GM06990 (cell line): ENCODE results near the gene KLHL3.

Experiments used
- DNase-seq: peaks from one replicate; pipeline ENCODE4 v3.0.0-alpha.2; 2011; ENCODE audit not compliant: insufficient read length; ENCODE audit errors: extremely low read depth
- H3K27me3 ChIP-seq: replicated peaks from 2 replicates; pipeline ENCODE4 v1.6.0; 2011; ENCODE audit warnings: low read length; ENCODE audit not compliant: control insufficient read depth, insufficient read depth
- H3K36me3 ChIP-seq: 2 replicates; pipeline ENCODE4 v1.5.1; 2011; ENCODE audit warnings: low read length; ENCODE audit not compliant: control insufficient read depth, insufficient read depth
- H3K4me3 ChIP-seq: replicated peaks from 2 replicates; pipeline ENCODE4 v1.5.1; 2011; ENCODE audit warnings: low read depth, mild to moderate bottlenecking, control low read depth, low read length
- CTCF ChIP-seq: IDR thresholded peaks from 2 replicates; pipeline ENCODE4 v1.5.1; 2011; ENCODE audit warnings: low read length, control low read depth, mild to moderate bottlenecking, inconsistent platforms; ENCODE audit not compliant: insufficient read depth, poor library complexity, severe bottlenecking

The KLHL3 gene

GRCh38 chr5:137589185-137589584 lies 146.7 kb downstream of the KLHL3 start:
- Histone ChIP-seq H3K4me3 (no peak overlapping the region), H3K36me3 (no peaks in the 10 kb centered on the region), H3K27me3 (no peaks in the 10 kb centered on the region; the same call in 1 of the 2 replicates)
- no peak for DNase-seq
- no peak for TF ChIP-seq CTCF

GRCh38 chr5:137587919-137588318 lies 148.0 kb downstream of the KLHL3 start:
- H3K4me3 ChIP-seq, result no peak overlapping the region
- DNase-seq, result no peak
- no peaks in the 10 kb centered on the region; the same call in 1 of the 2 replicates for H3K27me3 ChIP-seq
- no peak for TF ChIP-seq CTCF
- H3K36me3 ChIP-seq, result no peaks in the 10 kb centered on the region

GRCh38 chr5:137584262-137584661 lies 151.6 kb downstream of the KLHL3 start:
- no peaks in the 10 kb centered on the region for H3K27me3 ChIP-seq
- TF ChIP-seq CTCF, result no peak
- DNase-seq, result no peak
- no peaks in the 10 kb centered on the region for H3K36me3 ChIP-seq
- H3K4me3 ChIP-seq, result no peak overlapping the region

GRCh38 chr5:137583129-137583528 lies 152.8 kb downstream of the KLHL3 start:
- Histone ChIP-seq H3K4me3 (no peak overlapping the region), H3K27me3 (no peaks in the 10 kb centered on the region), H3K36me3 (no peaks in the 10 kb centered on the region)
- TF ChIP-seq CTCF, result no peak
- DNase-seq, result no peak

- no peak for TF ChIP-seq CTCF
Measured at GRCh38 chr5:137582218-137582617, 153.7 kb downstream of the KLHL3 start.

GRCh38 chr5:137581776-137582175 lies 154.1 kb downstream of the KLHL3 start:
- H3K4me3 ChIP-seq, result no peak overlapping the region
- H3K27me3 ChIP-seq, result no peaks in the 10 kb centered on the region; the same call in 1 of the 2 replicates
- no peak for TF ChIP-seq CTCF
- DNase-seq, result no peak
- no peaks in the 10 kb centered on the region for H3K36me3 ChIP-seq

More at GRCh38 chr5:137582218-137582617, 153.7 kb downstream of the KLHL3 start:
- Histone ChIP-seq H3K27me3 (no peaks in the 10 kb centered on the region; the same call in 1 of the 2 replicates), H3K36me3 (no peaks in the 10 kb centered on the region), H3K4me3 (no peak overlapping the region)
- no peak for DNase-seq
